H9 (cell line): ENCODE results near the gene N4BP2. TPM values are rescaled to one million over a fixed set of nuclear protein-coding genes. Genes with fewer than 3 reads are reported as not detected.
A peak's percentile ranks its signal among the peaks of the same experiment; 100 is the strongest.

Experiments used
- DNase-seq: peaks from one replicate; pipeline ENCODE4 v3.0.0-alpha.2; 2017
- H2AFZ ChIP-seq: one replicate; pipeline ENCODE4 v1.6.1; 2013; ENCODE audit warnings: mild to moderate bottlenecking, low read length, control low read depth, moderate library complexity
- H2AK5ac ChIP-seq: 2 replicates; pipeline ENCODE4 v1.6.1; 2013; ENCODE audit warnings: low read length, control low read depth, mixed read lengths; ENCODE audit not compliant: insufficient read length
- H2BK120ac ChIP-seq: one replicate; pipeline ENCODE4 v1.6.1; 2013; ENCODE audit warnings: low read depth, mild to moderate bottlenecking, low read length, control low read depth, inconsistent platforms; ENCODE audit not compliant: poor library complexity, severe bottlenecking
- H2BK12ac ChIP-seq: 2 replicates; pipeline ENCODE4 v1.6.1; 2013; ENCODE audit warnings: low read length, control low read depth, mixed read lengths, low read depth; ENCODE audit not compliant: insufficient read length
- H2BK15ac ChIP-seq: 2 replicates; pipeline ENCODE4 v1.6.1; 2013; ENCODE audit warnings: low read depth, low read length, control low read depth
- H2BK20ac ChIP-seq: one replicate; pipeline ENCODE4 v1.6.1; 2013; ENCODE audit warnings: low read depth, mild to moderate bottlenecking, low read length, control low read depth, inconsistent platforms; ENCODE audit not compliant: poor library complexity, severe bottlenecking
- H2BK5ac ChIP-seq: 2 replicates; pipeline ENCODE4 v1.6.1; 2013; ENCODE audit warnings: low read length, control low read depth, mixed read lengths; ENCODE audit not compliant: insufficient read length
- H3K14ac ChIP-seq: 2 replicates; pipeline ENCODE4 v1.6.1; 2013; ENCODE audit warnings: low read length, control low read depth; ENCODE audit not compliant: insufficient read depth
- H3K18ac ChIP-seq: 2 replicates; pipeline ENCODE4 v1.6.1; 2013; ENCODE audit warnings: low read depth, mild to moderate bottlenecking, mixed read lengths, low read length, control low read depth; ENCODE audit not compliant: insufficient read length
- H3K23ac ChIP-seq: 2 replicates; pipeline ENCODE4 v1.6.1; 2013; ENCODE audit warnings: low read length, control low read depth, mixed read lengths, low read depth; ENCODE audit not compliant: insufficient read length
- H3K23me2 ChIP-seq: 2 replicates; pipeline ENCODE4 v1.6.1; 2013; ENCODE audit warnings: low read depth, mild to moderate bottlenecking, mixed read lengths, low read length, control low read depth; ENCODE audit not compliant: insufficient read length, poor library complexity, severe bottlenecking
- H3K27ac ChIP-seq: 2 replicates; pipeline ENCODE4 v1.5.1; 2013; ENCODE audit warnings: low read length, control low read depth, mixed read lengths, low read depth; ENCODE audit not compliant: insufficient read length
- H3K27me3 ChIP-seq: 2 replicates; pipeline ENCODE4 v1.6.1; 2013; ENCODE audit warnings: low read length, control low read depth, inconsistent platforms; ENCODE audit not compliant: insufficient read depth
- H3K4ac ChIP-seq: 2 replicates; pipeline ENCODE4 v1.6.1; 2013; ENCODE audit warnings: low read depth, mild to moderate bottlenecking, control low read depth, inconsistent platforms, low read length, moderate library complexity
- H3K4me1 ChIP-seq: 2 replicates; pipeline ENCODE4 v1.6.1; 2013; ENCODE audit warnings: low read length, control low read depth, inconsistent platforms; ENCODE audit not compliant: insufficient read depth
- H3K4me2 ChIP-seq: 2 replicates; pipeline ENCODE4 v1.6.1; 2013; ENCODE audit warnings: low read length, control low read depth, mixed read lengths; ENCODE audit not compliant: insufficient read length, insufficient read depth
- H3K56ac ChIP-seq: 2 replicates; pipeline ENCODE4 v1.6.1; 2013; ENCODE audit warnings: low read depth, mild to moderate bottlenecking, mixed read lengths, low read length, control low read depth; ENCODE audit not compliant: insufficient read length
- H3K79me1 ChIP-seq: 2 replicates; pipeline ENCODE4 v1.6.1; 2013; ENCODE audit warnings: low read depth, mild to moderate bottlenecking, moderate library complexity, low read length, control low read depth, inconsistent platforms; ENCODE audit not compliant: insufficient read depth, poor library complexity, severe bottlenecking
- H3K79me2 ChIP-seq: 2 replicates; pipeline ENCODE4 v1.6.1; 2013; ENCODE audit warnings: low read length, control low read depth, inconsistent platforms; ENCODE audit not compliant: insufficient read depth
- H3K9ac ChIP-seq: 2 replicates; pipeline ENCODE4 v1.6.1; 2013; ENCODE audit warnings: low read length, control low read depth, mixed read lengths; ENCODE audit not compliant: insufficient read length; ENCODE audit errors: extremely low read depth
- H3K9me3 ChIP-seq: one replicate; pipeline ENCODE4 v1.6.1; 2013; ENCODE audit warnings: low read depth, low read length, inconsistent platforms; ENCODE audit not compliant: control insufficient read depth
- H3T11ph ChIP-seq: one replicate; pipeline ENCODE4 v1.6.1; 2013; ENCODE audit warnings: mild to moderate bottlenecking, low read length, control low read depth, inconsistent platforms
- H4K20me1 ChIP-seq: one replicate; pipeline ENCODE4 v1.6.1; 2013; ENCODE audit not compliant: control insufficient read depth, insufficient read length, insufficient read depth
- H4K5ac ChIP-seq: 2 replicates; pipeline ENCODE4 v1.6.1; 2013; ENCODE audit warnings: low read depth, mild to moderate bottlenecking, mixed read lengths, low read length, control low read depth; ENCODE audit not compliant: insufficient read length
- H4K8ac ChIP-seq: replicated peaks from 2 replicates; pipeline ENCODE4 v1.6.1; 2013; ENCODE audit warnings: low read length, control low read depth, mixed read lengths, low read depth; ENCODE audit not compliant: insufficient read length
- H4K91ac ChIP-seq: 2 replicates; pipeline ENCODE4 v1.6.1; 2013; ENCODE audit warnings: low read depth, mild to moderate bottlenecking, moderate library complexity, mixed read lengths, low read length, control low read depth; ENCODE audit not compliant: insufficient read length
- H3K27ac Mint-ChIP-seq, 3 experiments: 2 replicates in 2 of 3; 3 replicates in 1 of 3; pipeline ENCODE4 v1.8.0; 2020 to 2021; ENCODE audit warnings: mixed read lengths in 3 of 3, mild to moderate bottlenecking in 1 of 3, moderate library complexity in 1 of 3
- H3K27me3 Mint-ChIP-seq: 2 replicates; pipeline ENCODE4 v1.8.0; 2021; ENCODE audit warnings: low read depth, mild to moderate bottlenecking, moderate library complexity, mixed read lengths
- H3K36me3 Mint-ChIP-seq, 3 experiments: 2 replicates in 2 of 3; 3 replicates in 1 of 3; pipeline ENCODE4 v1.8.0; 2020 to 2021; ENCODE audit warnings: low read depth in 3 of 3, mixed read lengths in 3 of 3; ENCODE audit not compliant: insufficient read depth in 1 of 3
- H3K4me1 Mint-ChIP-seq, 2 experiments: 2 replicates each; pipeline ENCODE4 v1.8.0; 2020; ENCODE audit warnings: mixed read lengths in 2 of 2
- H3K4me3 Mint-ChIP-seq, 2 experiments: 2 replicates in 1 of 2; 3 replicates in 1 of 2; pipeline ENCODE4 v1.8.0; 2020 to 2021; ENCODE audit warnings: mild to moderate bottlenecking in 2 of 2, mixed read lengths in 2 of 2, moderate library complexity in 1 of 2
- H3K9me3 Mint-ChIP-seq, 2 experiments: 2 replicates in 1 of 2; 3 replicates in 1 of 2; pipeline ENCODE4 v1.8.0; 2020; ENCODE audit warnings: mild to moderate bottlenecking in 2 of 2, mixed read lengths in 2 of 2, moderate library complexity in 1 of 2
- WGBS: extraction: QIAGEN DNeasy Blood & Tissue Kit; methylation state at CpG from one replicate; pipeline ENCODE4 v1.1.7; 2013; ENCODE audit warnings: missing lambda C conversion rate, low lambda C conversion rate, mixed read lengths; ENCODE audit not compliant: insufficient read length; ENCODE audit errors: extremely low coverage; 5-methylcytosine and 5-hydroxymethylcytosine counted together
- total RNA-seq: library from RNA; stranded (reverse); gene quantifications from 2 replicates; pipeline ENCODE4 v1.2.1, GENCODE V29; 2021
- TF ChIP-seq, protein P1 (sequence below): fragments of 200-600 bp; sonication (generic); conservative IDR thresholded peaks from 3 replicates; pipeline ENCODE4 v1.8.0; 2021; ENCODE audit warnings: antibody characterized with exemption, mild to moderate bottlenecking

The N4BP2 gene
- total RNA-seq, 1 experiment from 2014 or later = 35.0 TPM

DNA sequence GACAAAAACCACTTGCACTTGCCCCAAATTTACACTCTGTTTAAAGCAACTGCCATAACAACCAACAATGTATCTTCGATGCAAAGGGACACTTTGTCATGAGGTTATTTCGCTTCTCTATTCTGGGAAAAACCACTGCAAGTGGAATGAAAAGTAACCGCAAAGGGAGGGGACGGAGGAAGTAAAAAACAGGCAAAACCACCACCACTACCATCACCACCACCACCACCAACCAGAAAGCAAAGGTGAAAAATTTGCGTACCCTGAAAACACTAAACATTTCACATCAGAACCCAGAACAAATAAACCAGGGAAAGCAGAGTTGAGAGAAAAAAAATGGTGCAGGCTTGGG is 1.2 kb upstream of the N4BP2 start:
- DNase-seq = no peak
- Histone ChIP-seq H3K79me2 (peaks cover 1% of the 10 kb centered on the region; the same call in 1 of the 2 replicates), H2BK12ac (no peak overlapping the region), H3K9me3 (no peaks in the 10 kb centered on the region), H3K4me2 (peak overlapping the region; percentile 96), H4K8ac (no peak overlapping the region), H3K27me3 (no peaks in the 10 kb centered on the region), H3K27ac (peak overlapping the region; percentile 84), H3K56ac (no peak overlapping the region), H4K91ac (no peak overlapping the region), H2BK20ac (no peak overlapping the region), H4K5ac (no peak overlapping the region), H2AK5ac (no peak overlapping the region), H3K14ac (peak overlapping the region; percentile 88), H2AFZ (peak overlapping the region; percentile 5), H2BK120ac (no peak overlapping the region), H3K4me1 (no peaks in the 10 kb centered on the region), H2BK5ac (peak overlapping the region; percentile 5), H2BK15ac (no peak overlapping the region), H3K79me1 (peaks cover 2% of the 10 kb centered on the region), H3K9ac (peak overlapping the region; percentile 74), H3K4ac (peak overlapping the region; percentile 24; the same call in 1 of the 2 replicates), H3T11ph (peak overlapping the region; percentile 84), H3K23ac (no peak overlapping the region), H4K20me1 (no peaks in the 10 kb centered on the region), H3K23me2 (peaks cover 17% of the 10 kb centered on the region), H3K18ac (peak overlapping the region; percentile 76)
- peaks cover 3 to 9% (median 9%) of the 10 kb centered on the region in 3 experiments; a peak in 6 of 7 replicates for H3K36me3 Mint-ChIP-seq
- H3K27me3 Mint-ChIP-seq = no peaks in the 10 kb centered on the region
- H3K4me3 Mint-ChIP-seq = peak overlapping the region; percentile 83 to 91
- H3K4me1 Mint-ChIP-seq = peaks cover 24 to 35% of the 10 kb centered on the region in 2 experiments
- peak overlapping the region; percentile 96 to 99 (median 99) for H3K27ac Mint-ChIP-seq
- H3K9me3 Mint-ChIP-seq = no peaks in the 10 kb centered on the region; a peak in 1 of 5 replicates
- TF ChIP-seq, protein P1, sequence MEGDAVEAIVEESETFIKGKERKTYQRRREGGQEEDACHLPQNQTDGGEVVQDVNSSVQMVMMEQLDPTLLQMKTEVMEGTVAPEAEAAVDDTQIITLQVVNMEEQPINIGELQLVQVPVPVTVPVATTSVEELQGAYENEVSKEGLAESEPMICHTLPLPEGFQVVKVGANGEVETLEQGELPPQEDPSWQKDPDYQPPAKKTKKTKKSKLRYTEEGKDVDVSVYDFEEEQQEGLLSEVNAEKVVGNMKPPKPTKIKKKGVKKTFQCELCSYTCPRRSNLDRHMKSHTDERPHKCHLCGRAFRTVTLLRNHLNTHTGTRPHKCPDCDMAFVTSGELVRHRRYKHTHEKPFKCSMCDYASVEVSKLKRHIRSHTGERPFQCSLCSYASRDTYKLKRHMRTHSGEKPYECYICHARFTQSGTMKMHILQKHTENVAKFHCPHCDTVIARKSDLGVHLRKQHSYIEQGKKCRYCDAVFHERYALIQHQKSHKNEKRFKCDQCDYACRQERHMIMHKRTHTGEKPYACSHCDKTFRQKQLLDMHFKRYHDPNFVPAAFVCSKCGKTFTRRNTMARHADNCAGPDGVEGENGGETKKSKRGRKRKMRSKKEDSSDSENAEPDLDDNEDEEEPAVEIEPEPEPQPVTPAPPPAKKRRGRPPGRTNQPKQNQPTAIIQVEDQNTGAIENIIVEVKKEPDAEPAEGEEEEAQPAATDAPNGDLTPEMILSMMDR = no peak
- WGBS = no CpG with 5 or more reads among the region's 5 CpGs
